Measurements from ENCODE around the gene CHEK2. TPM values are rescaled to one million over a fixed set of nuclear protein-coding genes. Genes with fewer than 3 reads are reported as not detected.
A peak's percentile ranks its signal among the peaks of the same experiment; 100 is the strongest.

Gene CHEK2
- polyA plus RNA-seq, 1 experiment, result 9.4 TPM

DNA sequence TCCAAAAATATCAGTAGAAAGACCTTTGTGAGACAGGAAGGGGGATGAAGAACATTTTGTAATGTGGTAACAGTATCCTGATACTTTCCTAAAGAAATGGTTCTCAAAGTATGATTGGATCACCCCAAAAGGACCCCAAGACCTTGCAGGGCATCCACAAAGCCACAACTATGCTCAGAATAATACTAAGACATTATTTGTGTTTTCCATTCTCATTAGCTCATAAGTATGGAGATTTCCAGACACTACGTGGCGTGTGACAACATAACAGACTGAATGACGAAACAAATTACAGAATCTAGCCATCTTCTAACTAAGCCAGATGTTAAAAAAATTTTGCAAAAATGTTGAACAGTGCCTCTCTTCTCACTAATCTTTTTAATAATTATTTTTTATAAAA, 24.9 kb downstream of the CHEK2 start:
- POLR2A ChIA-PET, result no interaction called here
- no peak for TF ChIP-seq CTCF (IDR thresholded peaks at IDR 0.05; ENCODE audit: insufficient read depth, low read depth, low read length)
- CTCF ChIA-PET, result interaction anchor here (1.0 kb wide), 1 partner anchor 30 kb away, joined by 4 read pairs; no protein-coding TSS in a partner anchor
- no peak overlapping the region for H3K4me3 ChIP-seq (ENCODE audit: low read depth, low read length)
- H3K36me3 ChIP-seq (ENCODE audit: control insufficient read depth, insufficient read depth, low read length), result no peaks in the 10 kb centered on the region; the same call in 1 of the 2 replicates
- DNase-seq (ENCODE audit: low read depth), result no peak
- H3K27me3 ChIP-seq (ENCODE audit: control insufficient read depth, insufficient read depth, low read length), result no peaks in the 10 kb centered on the region

GRCh38 chr22:28715611-28716010, 26.0 kb downstream of the CHEK2 start:
- no peak for TF ChIP-seq CTCF (IDR thresholded peaks at IDR 0.05; ENCODE audit: insufficient read depth, low read depth, low read length)
- H3K4me3 ChIP-seq (ENCODE audit: low read depth, low read length), result no peak overlapping the region
- no peak for DNase-seq (ENCODE audit: low read depth)
- no peaks in the 10 kb centered on the region for H3K27me3 ChIP-seq (ENCODE audit: control insufficient read depth, insufficient read depth, low read length)
- ChIA-PET POLR2A (no interaction called here), CTCF (interaction anchor here (0.6 to 1.2 kb wide), 4 partner anchors 17 to 52 kb away, joined by 3 to 6 read pairs (median 4); no protein-coding TSS in a partner anchor)
- H3K36me3 ChIP-seq (ENCODE audit: control insufficient read depth, insufficient read depth, low read length), result no peaks in the 10 kb centered on the region

GRCh38 chr22:28714043-28714628, 27.5 kb downstream of the CHEK2 start:
- TF ChIP-seq CTCF (IDR thresholded peaks at IDR 0.05; ENCODE audit: insufficient read depth, low read depth, low read length), result no peak
- DNase-seq (ENCODE audit: low read depth), result no peak
- Histone ChIP-seq H3K36me3 (ENCODE audit: control insufficient read depth, insufficient read depth, low read length) (no peaks in the 10 kb centered on the region), H3K4me3 (ENCODE audit: low read depth, low read length) (no peak overlapping the region), H3K27me3 (ENCODE audit: control insufficient read depth, insufficient read depth, low read length) (no peaks in the 10 kb centered on the region)
- POLR2A ChIA-PET, result no interaction called here
- CTCF ChIA-PET, result interaction anchor here (1.2 kb wide), 1 partner anchor 18 kb away, joined by 4 read pairs; no protein-coding TSS in a partner anchor

- ChIA-PET CTCF (interaction anchor here (1.2 to 1.7 kb wide), 3 partner anchors 30 to 51 kb away, joined by 3 read pairs; partner anchors contain the start of genes CHEK2 and HSCB), POLR2A (interaction anchor here (0.6 to 1.0 kb wide), 2 partner anchors 60 to 271 kb away, joined by 3 to 4 read pairs; partner anchors contain the start of gene CCDC117)
- Histone ChIP-seq H3K27me3 (ENCODE audit: control insufficient read depth, insufficient read depth, low read length) (no peaks in the 10 kb centered on the region), H3K36me3 (ENCODE audit: control insufficient read depth, insufficient read depth, low read length) (no peaks in the 10 kb centered on the region), H3K4me3 (ENCODE audit: low read depth, low read length) (peak overlapping the region; percentile 17)
- peak; percentile 43 for TF ChIP-seq CTCF (IDR thresholded peaks at IDR 0.05; ENCODE audit: insufficient read depth, low read depth, low read length)
- peak; percentile 92 for DNase-seq (ENCODE audit: low read depth)
Observed at GRCh38 chr22:28711820-28712777, 29.5 kb downstream of the CHEK2 start.

GRCh38 chr22:28711341-28711740, 30.3 kb downstream of the CHEK2 start:
- H3K27me3 ChIP-seq (ENCODE audit: control insufficient read depth, insufficient read depth, low read length), result no peaks in the 10 kb centered on the region
- DNase-seq (ENCODE audit: low read depth), result no peak
- no peak overlapping the region; the same call in none of the 2 replicates for H3K4me3 ChIP-seq (ENCODE audit: low read depth, low read length)
- ChIA-PET POLR2A (interaction anchor here (0.6 to 1.0 kb wide), 2 partner anchors 61 to 270 kb away, joined by 3 to 4 read pairs; partner anchors contain the start of gene CCDC117), CTCF (interaction anchor here (1.2 kb wide), 2 partner anchors 34 to 50 kb away, joined by 3 read pairs; no protein-coding TSS in a partner anchor)
- no peaks in the 10 kb centered on the region; the same call in 1 of the 2 replicates for H3K36me3 ChIP-seq (ENCODE audit: control insufficient read depth, insufficient read depth, low read length)
- no peak for TF ChIP-seq CTCF (IDR thresholded peaks at IDR 0.05; ENCODE audit: insufficient read depth, low read depth, low read length)
